Hepatocyte (in vitro differentiated cells): ENCODE results near the gene AGAP3.

ENCODE experiments used
- EZH2 ChIP-seq: fragments of 200-600 bp; sonication (generic); IDR thresholded peaks from 2 replicates; pipeline ENCODE4 v1.6.1; 2016; ENCODE audit warnings: antibody characterized with exemption, mild to moderate bottlenecking, borderline replicate concordance
- TF ChIP-seq, protein P1 (sequence below): fragments of 200-600 bp; sonication (generic); IDR thresholded peaks from 2 replicates; pipeline ENCODE4 v1.5.1; 2016; ENCODE audit warnings: antibody characterized with exemption, mild to moderate bottlenecking; ENCODE audit not compliant: poor library complexity

GRCh38 chr7:151118108-151119054 is 32.1 kb downstream of the AGAP3 start:
- TF ChIP-seq, protein P1, sequence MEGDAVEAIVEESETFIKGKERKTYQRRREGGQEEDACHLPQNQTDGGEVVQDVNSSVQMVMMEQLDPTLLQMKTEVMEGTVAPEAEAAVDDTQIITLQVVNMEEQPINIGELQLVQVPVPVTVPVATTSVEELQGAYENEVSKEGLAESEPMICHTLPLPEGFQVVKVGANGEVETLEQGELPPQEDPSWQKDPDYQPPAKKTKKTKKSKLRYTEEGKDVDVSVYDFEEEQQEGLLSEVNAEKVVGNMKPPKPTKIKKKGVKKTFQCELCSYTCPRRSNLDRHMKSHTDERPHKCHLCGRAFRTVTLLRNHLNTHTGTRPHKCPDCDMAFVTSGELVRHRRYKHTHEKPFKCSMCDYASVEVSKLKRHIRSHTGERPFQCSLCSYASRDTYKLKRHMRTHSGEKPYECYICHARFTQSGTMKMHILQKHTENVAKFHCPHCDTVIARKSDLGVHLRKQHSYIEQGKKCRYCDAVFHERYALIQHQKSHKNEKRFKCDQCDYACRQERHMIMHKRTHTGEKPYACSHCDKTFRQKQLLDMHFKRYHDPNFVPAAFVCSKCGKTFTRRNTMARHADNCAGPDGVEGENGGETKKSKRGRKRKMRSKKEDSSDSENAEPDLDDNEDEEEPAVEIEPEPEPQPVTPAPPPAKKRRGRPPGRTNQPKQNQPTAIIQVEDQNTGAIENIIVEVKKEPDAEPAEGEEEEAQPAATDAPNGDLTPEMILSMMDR, result no peak
- TF ChIP-seq EZH2, result no peak
